Fibroblast of mammary gland (primary cell): ENCODE measurements around the gene CAMKMT.

ENCODE experiments used
- DNase-seq: peaks from one replicate; pipeline ENCODE4 v3.0.0-alpha.2; 2010; ENCODE audit warnings: low read depth
- H3K4me3 ChIP-seq: 2 replicates; pipeline ENCODE4 v1.5.1; 2011; ENCODE audit warnings: low read depth, mild to moderate bottlenecking, low read length, moderate library complexity; ENCODE audit not compliant: control insufficient read depth
- TF ChIP-seq, protein P1 (sequence below): conservative IDR thresholded peaks from 2 replicates; pipeline ENCODE4 v1.5.1; 2011; ENCODE audit warnings: low read depth, low read length, inconsistent platforms; ENCODE audit not compliant: control insufficient read depth, insufficient read depth

Gene CAMKMT

DNA sequence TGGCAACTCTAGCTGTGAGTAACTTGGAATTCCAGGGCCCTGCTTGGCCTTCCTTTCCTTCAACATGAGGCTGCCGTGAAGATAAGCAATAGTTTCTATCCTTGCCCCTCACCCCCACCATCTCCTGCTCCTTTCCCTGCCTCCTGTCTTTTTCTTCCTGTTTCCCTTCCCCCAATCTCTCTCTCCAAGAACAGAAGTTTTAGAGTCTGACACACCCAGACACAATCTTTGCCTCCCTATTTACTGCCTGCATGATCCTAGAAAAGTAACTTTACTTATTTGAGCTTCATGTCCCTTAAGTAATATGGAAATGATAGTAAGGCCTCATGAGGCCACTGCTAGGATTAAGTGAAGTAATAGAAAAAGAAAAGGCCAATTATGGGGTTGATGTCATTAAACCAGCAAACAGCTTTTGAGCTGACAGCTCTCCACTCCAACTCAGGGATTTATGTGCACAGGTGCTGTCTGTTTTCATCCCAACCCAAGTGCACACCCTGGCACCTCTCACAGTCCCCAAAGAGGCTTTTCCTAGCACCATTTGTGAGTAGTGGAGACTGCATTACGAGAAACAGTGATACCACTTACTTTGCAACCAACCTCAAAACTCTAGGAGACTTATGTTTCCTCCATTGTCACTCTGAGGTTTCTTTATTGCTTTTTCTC is 456.1 kb downstream of the CAMKMT start:
- no peak overlapping the region for H3K4me3 ChIP-seq
- DNase-seq, result no peak
- TF ChIP-seq, protein P1, sequence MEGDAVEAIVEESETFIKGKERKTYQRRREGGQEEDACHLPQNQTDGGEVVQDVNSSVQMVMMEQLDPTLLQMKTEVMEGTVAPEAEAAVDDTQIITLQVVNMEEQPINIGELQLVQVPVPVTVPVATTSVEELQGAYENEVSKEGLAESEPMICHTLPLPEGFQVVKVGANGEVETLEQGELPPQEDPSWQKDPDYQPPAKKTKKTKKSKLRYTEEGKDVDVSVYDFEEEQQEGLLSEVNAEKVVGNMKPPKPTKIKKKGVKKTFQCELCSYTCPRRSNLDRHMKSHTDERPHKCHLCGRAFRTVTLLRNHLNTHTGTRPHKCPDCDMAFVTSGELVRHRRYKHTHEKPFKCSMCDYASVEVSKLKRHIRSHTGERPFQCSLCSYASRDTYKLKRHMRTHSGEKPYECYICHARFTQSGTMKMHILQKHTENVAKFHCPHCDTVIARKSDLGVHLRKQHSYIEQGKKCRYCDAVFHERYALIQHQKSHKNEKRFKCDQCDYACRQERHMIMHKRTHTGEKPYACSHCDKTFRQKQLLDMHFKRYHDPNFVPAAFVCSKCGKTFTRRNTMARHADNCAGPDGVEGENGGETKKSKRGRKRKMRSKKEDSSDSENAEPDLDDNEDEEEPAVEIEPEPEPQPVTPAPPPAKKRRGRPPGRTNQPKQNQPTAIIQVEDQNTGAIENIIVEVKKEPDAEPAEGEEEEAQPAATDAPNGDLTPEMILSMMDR, result no peak

DNA sequence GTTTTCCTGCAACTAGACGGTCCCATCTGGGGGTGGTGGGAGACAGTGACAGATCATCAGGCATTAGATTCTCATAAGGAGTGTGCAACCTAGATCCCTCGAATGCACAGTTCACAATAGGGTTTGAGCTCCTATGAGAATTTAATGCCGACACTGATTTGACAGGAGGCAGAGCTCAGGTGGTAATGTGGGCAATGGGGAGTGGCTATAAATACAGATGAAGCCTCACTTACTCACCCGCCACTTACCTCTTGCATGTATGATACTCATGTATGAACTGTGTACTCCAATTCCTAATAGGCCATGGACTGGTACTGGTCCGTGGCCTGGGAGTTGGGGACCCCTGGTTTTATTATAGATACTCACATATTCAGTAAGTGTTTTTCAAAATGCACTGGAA is 457.3 kb downstream of the CAMKMT start:
- no peak for DNase-seq
- TF ChIP-seq, protein P1, result no peak
- H3K4me3 ChIP-seq, result no peak overlapping the region

DNA sequence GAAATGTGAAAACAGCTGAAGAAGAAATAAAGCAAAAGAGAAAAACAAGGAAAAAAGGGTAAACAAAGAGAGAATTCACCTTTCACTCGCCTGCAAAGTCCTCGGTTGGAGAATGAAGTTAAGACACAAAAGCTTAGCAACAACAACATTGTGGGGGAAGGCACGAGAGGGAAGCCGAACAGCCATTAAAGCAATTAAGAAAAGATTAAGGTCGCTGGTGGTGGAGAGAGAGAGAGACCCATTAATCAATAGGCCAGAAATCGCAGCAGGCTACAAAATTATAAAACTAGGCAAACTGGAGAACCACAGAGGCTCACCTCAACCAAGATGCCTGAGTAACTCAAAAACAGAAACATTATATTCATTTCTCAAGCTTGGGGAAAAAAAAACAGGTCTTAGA is 459.8 kb downstream of the CAMKMT start:
- H3K4me3 ChIP-seq, result no peak overlapping the region
- TF ChIP-seq, protein P1, result no peak
- DNase-seq, result no peak

DNA sequence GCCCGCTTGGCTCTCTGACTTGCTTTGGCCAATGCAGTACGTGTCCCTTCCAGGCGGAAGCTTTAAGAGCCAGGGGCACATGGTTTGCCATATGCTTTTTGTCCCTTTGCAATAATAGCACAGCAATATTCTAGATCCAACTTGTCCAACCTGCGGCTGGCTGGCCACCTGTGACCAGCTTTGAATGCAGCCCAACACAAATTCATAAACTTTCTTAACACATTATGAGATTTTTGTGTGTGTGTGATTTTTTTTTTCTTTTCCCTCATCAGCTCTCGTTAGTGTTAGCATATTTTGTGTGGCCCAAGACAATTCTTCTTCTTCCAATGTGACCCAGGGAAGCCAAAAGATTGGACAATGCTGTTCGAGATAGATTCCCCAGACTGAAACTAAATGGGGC is 460.4 kb downstream of the CAMKMT start:
- no peak for DNase-seq
- no peak overlapping the region for H3K4me3 ChIP-seq
- TF ChIP-seq, protein P1, result no peak
